SK-N-SH (cell line): Measurements from ENCODE around the gene CACNG7. TPM values are rescaled to one million over a fixed set of nuclear protein-coding genes. Genes with fewer than 3 reads are reported as not detected.

Experiments used
- CTCF ChIA-PET: fragments of 300-600, 350-600 bp; formaldehyde crosslinking; extraction: SDS; loops from one replicate; lab custom pipeline; 2021; lab: Yijun Ruan, JAX
- POLR2A ChIA-PET: fragments of 350-600 bp; sonication (Branson Sonifier 250); formaldehyde crosslinking; extraction: SDS; loops from one replicate; lab custom pipeline; 2020; ENCODE audit warnings: antibody characterized with exemption, inconsistent platforms; lab: Yijun Ruan, JAX
- DNase-seq: peaks from one replicate; pipeline ENCODE4 v3.0.0; 2012
- H2AFZ ChIP-seq: fragments of 200-600 bp; sonication (generic); 2 replicates; pipeline ENCODE4 v1.8.1; 2016; ENCODE audit warnings: antibody characterized with exemption, mild to moderate bottlenecking, low read depth
- H3F3A ChIP-seq: fragments of 200-600 bp; sonication (generic); replicated peaks from 2 replicates; pipeline ENCODE3; 2016; ENCODE audit warnings: antibody characterized with exemption, mild to moderate bottlenecking; ENCODE audit not compliant: insufficient read depth
- H3K27ac ChIP-seq, 2 experiments: fragments of 200-500 bp in 1 of 2; fragments of 200-600 bp in 1 of 2; sonication (Bioruptor generic) in 1 of 2; sonication (generic), shearing (Covaris generic) in 1 of 2; 2 replicates each; pipeline versions ENCODE4 v1.5.1 to v1.6.1; 2014 to 2016; ENCODE audit warnings: low read depth in 2 of 2, inconsistent platforms in 1 of 2, low read length in 1 of 2, mild to moderate bottlenecking in 1 of 2, mixed read lengths in 1 of 2
- H3K27me3 ChIP-seq: fragments of 200-600 bp; sonication (generic), shearing (Covaris generic); 2 replicates; pipeline ENCODE4 v1.6.1; 2016; ENCODE audit warnings: mixed run types; ENCODE audit not compliant: insufficient read depth
- H3K36me3 ChIP-seq, 2 experiments: fragments of 200-500 bp in 1 of 2; fragments of 200-600 bp in 1 of 2; sonication (Bioruptor generic) in 1 of 2; sonication (generic) in 1 of 2; replicated peaks in 1 of 2; 2 replicates each; pipeline versions ENCODE3 to v1.5.1; 2014 to 2016; ENCODE audit warnings: low read length in 1 of 2, mild to moderate bottlenecking in 1 of 2; ENCODE audit not compliant: insufficient read depth in 2 of 2, control insufficient read depth in 1 of 2
- H3K4me1 ChIP-seq, 2 experiments: fragments of 200-500 bp in 1 of 2; fragments of 200-600 bp in 1 of 2; sonication (Bioruptor generic) in 1 of 2; sonication (generic), shearing (Covaris generic) in 1 of 2; 2 replicates each; pipeline versions ENCODE4 v1.5.1 to v1.6.1; 2014 to 2016; ENCODE audit warnings: low read depth in 1 of 2, low read length in 1 of 2, mixed run types in 1 of 2; ENCODE audit not compliant: insufficient read depth in 2 of 2, control insufficient read depth in 1 of 2
- H3K4me2 ChIP-seq: fragments of 200-600 bp; sonication (generic), shearing (Covaris generic); 2 replicates; pipeline ENCODE4 v1.6.1; 2017; ENCODE audit warnings: mixed run types
- H3K4me3 ChIP-seq, 2 experiments: fragments of 200-500 bp in 1 of 2; fragments of 200-600 bp in 1 of 2; sonication (Bioruptor generic) in 1 of 2; sonication (generic), shearing (Covaris generic) in 1 of 2; 2 replicates each; pipeline versions ENCODE4 v1.5.1 to v1.8.1; 2014 to 2016; ENCODE audit warnings: low read depth in 2 of 2, inconsistent platforms in 1 of 2, low read length in 1 of 2, mild to moderate bottlenecking in 1 of 2, mixed read lengths in 1 of 2, moderate library complexity in 1 of 2
- H3K79me2 ChIP-seq: fragments of 200-600 bp; sonication (generic); 2 replicates; pipeline ENCODE4 v1.8.1; 2017; ENCODE audit warnings: mild to moderate bottlenecking; ENCODE audit not compliant: insufficient read depth
- H3K9ac ChIP-seq: fragments of 200-600 bp; sonication (generic); 2 replicates; pipeline ENCODE4 v1.6.1; 2017; ENCODE audit warnings: mixed run types
- H3K9me2 ChIP-seq: fragments of 200-600 bp; sonication (generic); 2 replicates; pipeline ENCODE4 v1.6.1; 2017; ENCODE audit warnings: mixed run types
- H3K9me3 ChIP-seq: fragments of 200-600 bp; sonication (generic); 2 replicates; pipeline ENCODE4 v1.6.1; 2017; ENCODE audit warnings: mixed run types, mild to moderate bottlenecking, moderate library complexity
- H4K20me1 ChIP-seq: fragments of 200-600 bp; sonication (generic); 2 replicates; pipeline ENCODE4 v1.6.1; 2017; ENCODE audit warnings: mild to moderate bottlenecking, mixed run types; ENCODE audit not compliant: insufficient read depth
- CTCF ChIP-seq: fragments of 200-600 bp; sonication (generic); IDR thresholded peaks from 2 replicates; pipeline ENCODE4 v1.6.1; 2017; ENCODE audit warnings: antibody characterized with exemption, mild to moderate bottlenecking, moderate library complexity
- EZH2phosphoT487 ChIP-seq: fragments of 200-600 bp; sonication (generic); IDR thresholded peaks from 2 replicates; pipeline ENCODE4 v1.6.1; 2017; ENCODE audit warnings: low read depth, mixed run types, mild to moderate bottlenecking, antibody characterized with exemption, moderate library complexity, borderline replicate concordance
- FOSL2 ChIP-seq: IDR thresholded peaks from 2 replicates; pipeline ENCODE4 v1.4.0; 2012; ENCODE audit warnings: low read depth, mild to moderate bottlenecking, moderate library complexity, borderline replicate concordance
- GATA2 ChIP-seq: sonication (generic); formaldehyde crosslinking; IDR thresholded peaks from 2 replicates; pipeline ENCODE4 v1.5.0; 2020; ENCODE audit warnings: mild to moderate bottlenecking, missing genetic modification reagents
- IRF3 ChIP-seq: fragments of 150-350 bp; IDR thresholded peaks from 2 replicates; pipeline ENCODE4 v1.6.1; 2016; ENCODE audit warnings: mild to moderate bottlenecking, low read depth, low read length
- MAX ChIP-seq: IDR thresholded peaks from 2 replicates; pipeline ENCODE4 v1.4.0; 2012; ENCODE audit warnings: low read depth
- MXI1 ChIP-seq: IDR thresholded peaks from 2 replicates; pipeline ENCODE4 v1.6.1; 2012; ENCODE audit warnings: mild to moderate bottlenecking, low read depth, low read length, improper control_type of control experiment
- REST ChIP-seq: IDR thresholded peaks from 2 replicates; pipeline ENCODE4 v1.6.1; 2012; ENCODE audit warnings: mild to moderate bottlenecking, low read depth, low read length, moderate library complexity
- TAF1 ChIP-seq: IDR thresholded peaks from 2 replicates; pipeline ENCODE4 v1.6.1; 2012; ENCODE audit warnings: low read depth, mild to moderate bottlenecking, low read length, moderate library complexity, borderline replicate concordance
- TCF12 ChIP-seq: IDR thresholded peaks from 2 replicates; pipeline ENCODE4 v1.4.0; 2012
- TEAD4 ChIP-seq: IDR thresholded peaks from 2 replicates; pipeline ENCODE4 v1.4.0; 2012; ENCODE audit warnings: mild to moderate bottlenecking, borderline replicate concordance; ENCODE audit not compliant: insufficient read depth
- YY1 ChIP-seq: IDR thresholded peaks from 2 replicates; pipeline ENCODE4 v1.4.0; 2012; ENCODE audit warnings: low read depth, mild to moderate bottlenecking
- WGBS: methylation state at CpG from one replicate; pipeline ENCODE4 v1.1.6; 2017; ENCODE audit warnings: low lambda C conversion rate; 5-methylcytosine and 5-hydroxymethylcytosine counted together
- polyA plus RNA-seq, 3 experiments: library from polyadenylated mRNA; depleted of rRNA; stranded (reverse); fragments of >200 nt; gene quantifications; 2 replicates each; pipeline ENCODE4 v1.2.3, GENCODE V29; 2012

Gene CACNG7
- polyA plus RNA-seq, 1 of the 3 experiments (the other 2 are of a cell fraction) = 25.7 TPM

- no peaks in the 10 kb centered on the region for H3K27me3 ChIP-seq
- DNase-seq = no peak
- no peaks in the 10 kb centered on the region for H3K4me1 ChIP-seq
- no peaks in the 10 kb centered on the region for H3K9me2 ChIP-seq
- no peak overlapping the region for H3K27ac ChIP-seq
- TF ChIP-seq TEAD4 = no peak
- TF ChIP-seq YY1 = no peak
- TF ChIP-seq FOSL2 = no peak
- no peak for TF ChIP-seq REST
- no peak for TF ChIP-seq IRF3
- TF ChIP-seq TCF12 = no peak
- TF ChIP-seq MXI1 = no peak
- TF ChIP-seq CTCF = no peak
- TF ChIP-seq EZH2phosphoT487 = no peak
- TF ChIP-seq MAX = no peak
- TF ChIP-seq TAF1 = no peak
- no peak for TF ChIP-seq GATA2 (CRISPR knock-in tag)
- no peak overlapping the region for H2AFZ ChIP-seq
- peaks cover 5% of the 10 kb centered on the region; the same call in 1 of the 2 replicates for H4K20me1 ChIP-seq
- POLR2A ChIA-PET = no interaction called here
- no peak overlapping the region for H3K4me2 ChIP-seq
- CTCF ChIA-PET = interaction anchor here (2.1 to 2.5 kb wide), 2 partner anchors 10 to 106 kb away, joined by 7 read pairs; no protein-coding TSS in a partner anchor
- WGBS = 80% methylated on average over 7 of the region's 7 CpGs
- no peak overlapping the region for H3K9ac ChIP-seq
- H3K36me3 ChIP-seq = peaks cover 20 to 26% of the 10 kb centered on the region in 2 experiments
- H3K4me3 ChIP-seq = no peak overlapping the region
- H3K9me3 ChIP-seq = no peaks in the 10 kb centered on the region
- H3F3A ChIP-seq = peaks cover 3% of the 10 kb centered on the region
- H3K79me2 ChIP-seq = no peaks in the 10 kb centered on the region
Observed at GRCh38 chr19:53917356-53917755, 8.3 kb downstream of the CACNG7 start.
